OCI-LY3 (cell line): Measurements from ENCODE around the gene TRMU.
A peak's percentile ranks its signal among the peaks of the same experiment; 100 is the strongest.

Source experiments
- H2AFZ ChIP-seq: fragments of 200-600, 300-600 bp; shearing (Covaris generic); 2 replicates; pipeline ENCODE4 v1.6.0; 2014; ENCODE audit warnings: antibody characterized with exemption, low read depth, low read length
- H3K27ac ChIP-seq: fragments of 200-600, 300-600 bp; sonication (generic); 2 replicates; pipeline ENCODE4 v1.5.1; 2014; ENCODE audit warnings: mild to moderate bottlenecking, low read length, moderate library complexity, mixed read lengths
- H3K27me3 ChIP-seq: fragments of 200-600, 300-600 bp; sonication (generic); 2 replicates; pipeline ENCODE4 v1.6.1; 2014; ENCODE audit warnings: low read depth, low read length, mixed read lengths
- H3K36me3 ChIP-seq: fragments of 200-600, 300-600 bp; sonication (generic); replicated peaks from 2 replicates; pipeline ENCODE3; 2014; ENCODE audit warnings: low read depth, low read length, mixed read lengths
- H3K4me1 ChIP-seq: fragments of 300-600, 200-600 bp; sonication (generic); 2 replicates; pipeline ENCODE4 v1.6.1; 2014; ENCODE audit warnings: low read length, mixed read lengths
- H3K4me2 ChIP-seq: fragments of 200-600, 300-600 bp; sonication (generic); 2 replicates; pipeline ENCODE4 v1.6.1; 2014; ENCODE audit warnings: low read length, mixed read lengths
- H3K4me3 ChIP-seq: fragments of 300-600, 200-600 bp; sonication (generic); 2 replicates; pipeline ENCODE4 v1.5.1; 2014; ENCODE audit warnings: antibody characterized with exemption, mild to moderate bottlenecking, low read length, moderate library complexity
- H3K79me2 ChIP-seq: fragments of 300-600, 200-600 bp; shearing (Covaris generic); 2 replicates; pipeline ENCODE4 v1.6.1; 2014; ENCODE audit warnings: mild to moderate bottlenecking, low read length, mixed read lengths
- H3K9ac ChIP-seq: fragments of 300-600, 200-600 bp; shearing (Covaris generic); 2 replicates; pipeline ENCODE4 v1.6.0; 2014; ENCODE audit warnings: mild to moderate bottlenecking, low read length, moderate library complexity
- H3K9me3 ChIP-seq: fragments of 200-600, 300-600 bp; shearing (Covaris generic); 2 replicates; pipeline ENCODE4 v1.6.1; 2014; ENCODE audit warnings: low read length, mixed read lengths; ENCODE audit not compliant: insufficient read depth
- H4K20me1 ChIP-seq: fragments of 200-600, 300-600 bp; sonication (generic); 2 replicates; pipeline ENCODE4 v1.6.1; 2016; ENCODE audit warnings: low read length, mixed read lengths; ENCODE audit not compliant: insufficient read depth
- EZH2phosphoT487 ChIP-seq: fragments of 200-600 bp; shearing (Covaris generic); IDR thresholded peaks from 2 replicates; pipeline ENCODE4 v1.6.1; 2018; ENCODE audit warnings: antibody characterized with exemption, mixed run types, low read depth
- TF ChIP-seq, protein P1 (sequence below): fragments of 200-600, 300-600 bp; sonication (generic); IDR thresholded peaks from 2 replicates; pipeline ENCODE4 v1.5.1; 2014; ENCODE audit warnings: antibody characterized with exemption, low read length, low read depth

Gene TRMU

GRCh38 chr22:46366801-46367706 is 31.5 kb downstream of the TRMU start:
- H3K27ac ChIP-seq: no peak overlapping the region
- no peaks in the 10 kb centered on the region for H4K20me1 ChIP-seq
- H3K4me3 ChIP-seq: peak overlapping the region; percentile 76
- H3K9me3 ChIP-seq: no peaks in the 10 kb centered on the region
- peaks cover 18% of the 10 kb centered on the region; the same call in 1 of the 2 replicates for H3K27me3 ChIP-seq
- peak overlapping the region; percentile 86 for H3K4me2 ChIP-seq
- no peaks in the 10 kb centered on the region for H3K79me2 ChIP-seq
- H3K36me3 ChIP-seq: no peaks in the 10 kb centered on the region
- no peak for TF ChIP-seq EZH2phosphoT487
- TF ChIP-seq, protein P1, sequence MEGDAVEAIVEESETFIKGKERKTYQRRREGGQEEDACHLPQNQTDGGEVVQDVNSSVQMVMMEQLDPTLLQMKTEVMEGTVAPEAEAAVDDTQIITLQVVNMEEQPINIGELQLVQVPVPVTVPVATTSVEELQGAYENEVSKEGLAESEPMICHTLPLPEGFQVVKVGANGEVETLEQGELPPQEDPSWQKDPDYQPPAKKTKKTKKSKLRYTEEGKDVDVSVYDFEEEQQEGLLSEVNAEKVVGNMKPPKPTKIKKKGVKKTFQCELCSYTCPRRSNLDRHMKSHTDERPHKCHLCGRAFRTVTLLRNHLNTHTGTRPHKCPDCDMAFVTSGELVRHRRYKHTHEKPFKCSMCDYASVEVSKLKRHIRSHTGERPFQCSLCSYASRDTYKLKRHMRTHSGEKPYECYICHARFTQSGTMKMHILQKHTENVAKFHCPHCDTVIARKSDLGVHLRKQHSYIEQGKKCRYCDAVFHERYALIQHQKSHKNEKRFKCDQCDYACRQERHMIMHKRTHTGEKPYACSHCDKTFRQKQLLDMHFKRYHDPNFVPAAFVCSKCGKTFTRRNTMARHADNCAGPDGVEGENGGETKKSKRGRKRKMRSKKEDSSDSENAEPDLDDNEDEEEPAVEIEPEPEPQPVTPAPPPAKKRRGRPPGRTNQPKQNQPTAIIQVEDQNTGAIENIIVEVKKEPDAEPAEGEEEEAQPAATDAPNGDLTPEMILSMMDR: peak; percentile 48
- H3K4me1 ChIP-seq: peaks cover 26% of the 10 kb centered on the region
- peak overlapping the region; percentile 30; the same call in 1 of the 2 replicates for H3K9ac ChIP-seq
- peak overlapping the region; percentile 36 for H2AFZ ChIP-seq

- H3K4me1 ChIP-seq: peaks cover 19% of the 10 kb centered on the region
- H3K79me2 ChIP-seq: no peaks in the 10 kb centered on the region
- H4K20me1 ChIP-seq: no peaks in the 10 kb centered on the region
- H3K27me3 ChIP-seq: peaks cover 18% of the 10 kb centered on the region; the same call in 1 of the 2 replicates
- H3K36me3 ChIP-seq: no peaks in the 10 kb centered on the region
- H3K9ac ChIP-seq: peak overlapping the region; percentile 29; the same call in 1 of the 2 replicates
- TF ChIP-seq, protein P1: peak; percentile 95
- TF ChIP-seq EZH2phosphoT487: no peak
- no peaks in the 10 kb centered on the region for H3K9me3 ChIP-seq
- peak overlapping the region; percentile 86 for H3K4me2 ChIP-seq
- peak overlapping the region; percentile 76 for H3K4me3 ChIP-seq
- H2AFZ ChIP-seq: peak overlapping the region; percentile 36; the same call in 1 of the 2 replicates
- H3K27ac ChIP-seq: no peak overlapping the region
Observed at GRCh38 chr22:46367707-46368191, 32.2 kb downstream of the TRMU start.

- no peak for TF ChIP-seq EZH2phosphoT487
- TF ChIP-seq, protein P1: no peak
- Histone ChIP-seq H3K27me3 (peaks cover 18% of the 10 kb centered on the region; the same call in 1 of the 2 replicates), H3K9me3 (no peaks in the 10 kb centered on the region), H3K4me3 (no peak overlapping the region), H3K36me3 (no peaks in the 10 kb centered on the region), H3K4me1 (peaks cover 12% of the 10 kb centered on the region), H3K9ac (no peak overlapping the region), H3K4me2 (no peak overlapping the region), H4K20me1 (no peaks in the 10 kb centered on the region), H3K79me2 (no peaks in the 10 kb centered on the region), H2AFZ (no peak overlapping the region), H3K27ac (no peak overlapping the region)
Observed at GRCh38 chr22:46368422-46368821, 32.9 kb downstream of the TRMU start.
